Lung (tissue), 12 donors: ENCODE data around the gene CMTM2. TPM values are rescaled to one million over a fixed set of nuclear protein-coding genes. Genes with fewer than 3 reads are reported as not detected.
A peak's percentile ranks its signal among the peaks of the same experiment; 100 is the strongest.

Experiments used
- ATAC-seq: fragments of 200-7000 bp; cut with Tn5 transposase; one replicate; pipeline ENCODE4 v1.9.1; 2020; ENCODE audit warnings: moderate number of reproducible peaks; ENCODE audit not compliant: insufficient read depth, low FRiP score
- DNase-seq, 3 donors: peaks; one replicate each; pipeline ENCODE4 v3.0.0-alpha.2; 2013 to 2017
- H3K27ac ChIP-seq, 2 donors: one replicate each; pipeline ENCODE4 v1.5.1; 2013; ENCODE audit warnings: mild to moderate bottlenecking in 2 of 2, moderate library complexity in 2 of 2, control low read depth in 1 of 2, inconsistent platforms in 1 of 2, low read depth in 1 of 2, low read length in 1 of 2
- H3K27me3 ChIP-seq, 3 donors: one replicate each; pipeline ENCODE4 v1.5.1; 2013; ENCODE audit warnings: low read length in 2 of 3; ENCODE audit not compliant: control insufficient read depth in 3 of 3, insufficient read depth in 3 of 3
- H3K36me3 ChIP-seq, 4 donors: one replicate each; pipeline ENCODE4 v1.5.1; 2013; ENCODE audit warnings: low read length in 4 of 4, mild to moderate bottlenecking in 1 of 4, moderate library complexity in 1 of 4; ENCODE audit not compliant: control insufficient read depth in 4 of 4, insufficient read depth in 4 of 4
- H3K4me1 ChIP-seq, 5 donors: one replicate each; pipeline ENCODE4 v1.5.1; 2013; ENCODE audit warnings: low read length in 5 of 5, mild to moderate bottlenecking in 2 of 5, moderate library complexity in 1 of 5; ENCODE audit not compliant: control insufficient read depth in 5 of 5, insufficient read depth in 5 of 5
- H3K4me3 ChIP-seq: one replicate; pipeline ENCODE4 v1.5.1; 2013; ENCODE audit warnings: mild to moderate bottlenecking, control low read depth, moderate library complexity
- H3K9ac ChIP-seq, 2 donors: one replicate each; pipeline ENCODE4 v1.5.1; 2013; ENCODE audit warnings: low read length in 2 of 2, control low read depth in 1 of 2; ENCODE audit not compliant: insufficient read depth in 1 of 2
- H3K9me3 ChIP-seq, 4 donors: one replicate each; pipeline ENCODE4 v1.5.1; 2013; ENCODE audit warnings: low read length in 3 of 4, mild to moderate bottlenecking in 1 of 4, moderate library complexity in 1 of 4; ENCODE audit not compliant: control insufficient read depth in 4 of 4, insufficient read depth in 3 of 4
- CTCF ChIP-seq: IDR thresholded peaks from 2 replicates; pipeline ENCODE4 v1.5.1; 2012; ENCODE audit warnings: mild to moderate bottlenecking; ENCODE audit errors: control extremely low read depth, extremely low read depth
- WGBS, 2 donors: extraction: QIAGEN DNeasy Blood & Tissue Kit; methylation state at CpG; one replicate each; pipeline ENCODE4 v1.1.7; 2013; 5-methylcytosine and 5-hydroxymethylcytosine counted together
- polyA plus RNA-seq, 2 donors: library from polyadenylated mRNA; stranded (reverse); fragments of 200-250 nt; gene quantifications; one replicate each; pipeline ENCODE4 v1.2.1, GENCODE V29; 2013
- total RNA-seq, 2 donors: library from RNA; depleted of rRNA in 1 of 2; stranded (reverse); fragments of >200 nt in 1 of 2; gene quantifications; one replicate each; pipeline ENCODE4 v1.2.1, GENCODE V29; 2014 to 2021
- donor health status: control.
- donor health status: control.
- donor health status: Bipolar disorder and iron deficiency.
- donor health status: healthy.
- donor health status: DM: yes; HTN: yes; CAD: no.

CMTM2 gene
- total and polyA plus RNA-seq, 4 donors, result 2.0 to 14.1 (median 3.0) TPM

- H3K4me1 ChIP-seq, result peaks cover 5 to 52% (median 11%) of the 10 kb centered on the region in 5 donors
- TF ChIP-seq CTCF, result no peak
- peak overlapping the region; percentile 33 for H3K4me3 ChIP-seq
- WGBS, 2 donors, result 13 to 17% methylated on average over 8 of the region's 8 CpGs
- H3K36me3 ChIP-seq, result peaks cover 0 to 6% (median 2%) of the 10 kb centered on the region in 4 donors
- peak in 2 of 3 donors; percentile 26 to 36 for DNase-seq
- peak overlapping the region in 1 of 2 donors; percentile 63 for H3K27ac ChIP-seq
- H3K27me3 ChIP-seq, result no peaks in the 10 kb centered on the region
- H3K9ac ChIP-seq, result peak overlapping the region in 1 of 2 donors; percentile 14
- no peak for ATAC-seq
- H3K9me3 ChIP-seq, result no peaks in the 10 kb centered on the region
Observed at GRCh38 chr16:66553223-66553622, 26.0 kb upstream of the CMTM2 start.

GRCh38 chr16:66554021-66554420 lies 25.2 kb upstream of the CMTM2 start:
- Histone ChIP-seq H3K4me3 (no peak overlapping the region), H3K27ac (no peak overlapping the region), H3K4me1 (peaks cover 5 to 48% (median 8%) of the 10 kb centered on the region in 5 donors), H3K36me3 (peaks cover 0 to 11% (median 3%) of the 10 kb centered on the region in 4 donors), H3K9me3 (no peaks in the 10 kb centered on the region), H3K27me3 (no peaks in the 10 kb centered on the region), H3K9ac (no peak overlapping the region)
- DNase-seq (no peak), ATAC-seq (no peak)
- TF ChIP-seq CTCF, result no peak
- WGBS, 2 donors, result 87 to 94% methylated on average over 3 of the region's 3 CpGs

GRCh38 chr16:66554495-66554894 lies 24.8 kb upstream of the CMTM2 start:
- Histone ChIP-seq H3K4me1 (peaks cover 4 to 43% (median 8%) of the 10 kb centered on the region in 5 donors), H3K27me3 (no peaks in the 10 kb centered on the region), H3K9me3 (no peaks in the 10 kb centered on the region), H3K27ac (no peak overlapping the region), H3K4me3 (no peak overlapping the region), H3K36me3 (peaks cover 0 to 12% (median 3%) of the 10 kb centered on the region in 4 donors), H3K9ac (no peak overlapping the region)
- TF ChIP-seq CTCF, result no peak
- WGBS, 2 donors, result 88 to 90% methylated on average over 6 of the region's 6 CpGs
- DNase-seq, result no peak
- ATAC-seq, result no peak

GRCh38 chr16:66560107-66560506 lies 19.2 kb upstream of the CMTM2 start:
- Histone ChIP-seq H3K4me1 (peaks cover 0 to 3% (median 0%) of the 10 kb centered on the region in 5 donors), H3K9ac (no peak overlapping the region), H3K27me3 (no peaks in the 10 kb centered on the region), H3K4me3 (no peak overlapping the region), H3K36me3 (peaks cover 0 to 27% (median 17%) of the 10 kb centered on the region in 4 donors), H3K27ac (no peak overlapping the region), H3K9me3 (no peaks in the 10 kb centered on the region)
- no peak for TF ChIP-seq CTCF
- ATAC-seq, result no peak
- WGBS, 2 donors, result 79 to 86% methylated on average over 1 of the region's 1 CpG
- no peak for DNase-seq
